Stomach (tissue), 4 donors: ENCODE results near the gene PIK3R6.

Experiments
- EP300 ChIP-seq: sonication (generic); formaldehyde crosslinking; IDR thresholded peaks from one replicate; pipeline ENCODE4 v1.6.1; 2017; ENCODE audit warnings: antibody characterized with exemption
- TF ChIP-seq, protein P1 (sequence below), 7 experiments: fragments of 450-650 bp in 4 of 7; fragments of 200-600 bp in 3 of 7; sonication (generic) in 3 of 7; IDR thresholded peaks; one replicate each; pipeline ENCODE4 v1.5.1; 2016 to 2019; ENCODE audit warnings: antibody characterized with exemption in 7 of 7, control low read depth in 2 of 7, mild to moderate bottlenecking in 1 of 7

DNA sequence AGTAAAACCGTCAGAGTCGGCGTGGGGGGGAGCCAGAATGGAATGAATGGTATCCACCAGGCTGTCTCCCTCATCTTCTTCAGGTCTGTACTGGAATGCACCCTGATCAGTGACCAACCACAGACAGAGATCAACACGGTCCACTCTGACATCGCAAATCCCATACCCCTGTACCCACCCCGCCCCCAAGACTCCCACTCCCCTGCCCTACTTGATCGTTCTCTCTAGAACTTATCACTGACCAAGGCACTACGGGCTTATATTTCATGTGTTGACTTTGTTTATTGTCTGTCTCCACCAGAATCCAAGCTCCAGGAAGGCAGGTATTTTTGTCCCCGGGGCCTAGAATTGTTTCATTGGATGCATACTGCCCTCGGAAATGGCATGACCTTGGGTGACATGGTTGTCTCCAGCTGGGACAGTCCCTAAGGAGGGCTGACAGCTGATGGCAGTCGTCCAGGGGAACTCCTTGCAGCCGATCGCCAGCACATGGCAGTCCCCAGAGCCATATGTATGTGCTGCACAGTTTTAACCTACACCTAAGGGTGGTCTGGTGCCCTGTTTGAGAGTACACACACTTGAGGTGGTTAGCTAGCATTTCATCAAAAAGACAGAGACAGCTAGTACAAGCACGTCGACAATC is 67.8 kb downstream of the PIK3R6 start:
- TF ChIP-seq, protein P1, sequence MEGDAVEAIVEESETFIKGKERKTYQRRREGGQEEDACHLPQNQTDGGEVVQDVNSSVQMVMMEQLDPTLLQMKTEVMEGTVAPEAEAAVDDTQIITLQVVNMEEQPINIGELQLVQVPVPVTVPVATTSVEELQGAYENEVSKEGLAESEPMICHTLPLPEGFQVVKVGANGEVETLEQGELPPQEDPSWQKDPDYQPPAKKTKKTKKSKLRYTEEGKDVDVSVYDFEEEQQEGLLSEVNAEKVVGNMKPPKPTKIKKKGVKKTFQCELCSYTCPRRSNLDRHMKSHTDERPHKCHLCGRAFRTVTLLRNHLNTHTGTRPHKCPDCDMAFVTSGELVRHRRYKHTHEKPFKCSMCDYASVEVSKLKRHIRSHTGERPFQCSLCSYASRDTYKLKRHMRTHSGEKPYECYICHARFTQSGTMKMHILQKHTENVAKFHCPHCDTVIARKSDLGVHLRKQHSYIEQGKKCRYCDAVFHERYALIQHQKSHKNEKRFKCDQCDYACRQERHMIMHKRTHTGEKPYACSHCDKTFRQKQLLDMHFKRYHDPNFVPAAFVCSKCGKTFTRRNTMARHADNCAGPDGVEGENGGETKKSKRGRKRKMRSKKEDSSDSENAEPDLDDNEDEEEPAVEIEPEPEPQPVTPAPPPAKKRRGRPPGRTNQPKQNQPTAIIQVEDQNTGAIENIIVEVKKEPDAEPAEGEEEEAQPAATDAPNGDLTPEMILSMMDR (IDR thresholded peaks at IDR 0.05), result peak in 1 of 7 experiments; percentile 4
- TF ChIP-seq EP300, result no peak
